Left lung (tissue), 10 donors: ENCODE measurements around the gene MTFR1L. TPM values are rescaled to one million over a fixed set of nuclear protein-coding genes. Genes with fewer than 3 reads are reported as not detected.

Experiments used
- ATAC-seq: fragments of 200-7000 bp; cut with Tn5 transposase; one replicate; pipeline ENCODE4 v1.9.1; 2020; ENCODE audit warnings: moderate library complexity
- DNase-seq, 4 donors: peaks; one replicate each; pipeline ENCODE4 v3.0.0-alpha.2; 2013 to 2020
- H3K27ac ChIP-seq, 2 donors: fragments of 200-600 bp; sonication (generic) in 1 of 2; one replicate each; pipeline versions ENCODE4 v1.5.0 to v1.8.0; 2020 to 2021
- H3K27me3 ChIP-seq, 2 donors: fragments of 200-600 bp; sonication (generic) in 1 of 2; one replicate each; pipeline versions ENCODE4 v1.5.0 to v1.8.0; 2020 to 2021
- H3K36me3 ChIP-seq, 2 donors: fragments of 200-600 bp; sonication (generic) in 1 of 2; one replicate each; pipeline versions ENCODE4 v1.5.0 to v1.8.0; 2020 to 2021
- H3K4me1 ChIP-seq, 2 donors: fragments of 200-600 bp; one replicate each; pipeline ENCODE4 v1.8.0; 2021
- H3K4me3 ChIP-seq, 2 donors: fragments of 200-600 bp; sonication (generic) in 1 of 2; one replicate each; pipeline versions ENCODE4 v1.5.0 to v1.8.0; 2020 to 2021; ENCODE audit warnings: mild to moderate bottlenecking in 1 of 2
- H3K9me3 ChIP-seq, 2 donors: fragments of 200-600 bp; sonication (generic) in 1 of 2; one replicate each; pipeline versions ENCODE4 v1.5.0 to v1.8.0; 2020 to 2021
- CTCF ChIP-seq, 2 donors: fragments of 200-600 bp; sonication (generic) in 1 of 2; IDR thresholded peaks; one replicate each; pipeline versions ENCODE4 v1.5.0 to v1.8.0; 2021; ENCODE audit warnings: antibody characterized with exemption in 2 of 2
- intact Hi-C, 2 donors: fragments of 100-400 bp; cut with DNase I; formaldehyde crosslinking; loops; one replicate each; pipeline versions ENCODE4 v1.11.2 to v1.14.2; 2022
- polyA plus RNA-seq, 6 donors: library from polyadenylated mRNA; unstranded; fragments of 120-200 nt; gene quantifications; one replicate each; pipeline ENCODE4 v1.2.1, GENCODE V29; 2013; ENCODE audit not compliant: insufficient read length in 6 of 6
- total RNA-seq, 2 donors: library from RNA; stranded (reverse); fragmentation: NEBNext Ultra II Directional; extraction: Animal tissue kit (Norgen Biotek cat#: 25700); gene quantifications; one replicate each; pipeline ENCODE4 v1.2.1, GENCODE V29; 2021
- donor health status: DM: no; HTN: yes; CAD: no.
- donor health status: DM: no; HTN: no; CAD: no.

Gene MTFR1L
- total and polyA plus RNA-seq, 8 donors: 44.5 to 88.4 (median 79.3) TPM

DNA sequence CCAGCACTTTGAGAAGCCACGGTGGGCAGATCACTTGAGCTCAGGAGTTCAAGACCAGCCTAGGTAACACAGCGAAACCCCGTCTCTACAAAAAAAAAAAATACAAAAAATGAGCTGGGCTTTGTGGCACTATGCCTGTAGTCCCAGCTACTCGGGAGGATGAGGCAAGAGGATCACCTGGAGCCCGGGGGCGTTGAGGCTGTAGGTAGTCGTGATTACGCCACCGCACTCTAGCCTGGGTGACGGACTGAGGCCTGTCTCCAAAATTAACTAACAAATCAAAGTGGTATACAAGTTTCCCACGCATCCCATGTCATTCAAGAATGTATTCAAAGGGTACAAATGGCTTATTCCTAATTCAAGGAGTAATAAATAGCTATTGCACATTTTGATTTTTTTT is 37.1 kb downstream of the MTFR1L start:
- Histone ChIP-seq H3K4me1 (peaks cover 6 to 31% of the 10 kb centered on the region in 2 donors), H3K27ac (no peak overlapping the region), H3K36me3 (no peaks in the 10 kb centered on the region), H3K4me3 (no peak overlapping the region), H3K27me3 (no peaks in the 10 kb centered on the region), H3K9me3 (no peaks in the 10 kb centered on the region)
- DNase-seq (peak in 1 of 4 donors; percentile 39), ATAC-seq (no peak)
- intact Hi-C loops: no loop called here
- TF ChIP-seq CTCF (IDR thresholded peaks at IDR 0.05): no peak

GRCh38 chr1:25858494-25858893 is 38.7 kb downstream of the MTFR1L start:
- H3K9me3 ChIP-seq: no peaks in the 10 kb centered on the region
- ATAC-seq (no peak), DNase-seq (no peak)
- H3K4me1 ChIP-seq: peaks cover 6 to 32% of the 10 kb centered on the region in 2 donors
- TF ChIP-seq CTCF (IDR thresholded peaks at IDR 0.05): no peak
- H3K36me3 ChIP-seq: peaks cover 0 to 10% of the 10 kb centered on the region in 2 donors
- H3K4me3 ChIP-seq: peak overlapping the region; percentile 42 to 58
- intact Hi-C loops: no loop called here
- no peaks in the 10 kb centered on the region for H3K27me3 ChIP-seq
- no peak overlapping the region for H3K27ac ChIP-seq

- intact Hi-C loops: no loop called here
- no peaks in the 10 kb centered on the region for H3K9me3 ChIP-seq
- ATAC-seq (peak; percentile 99), DNase-seq (peak; percentile 84 to 98 (median 91))
- H3K4me3 ChIP-seq: peak within 1 kb of the TSS; percentile 42 to 58
- peak within 1 kb of the TSS; percentile 89 to 92 for H3K27ac ChIP-seq
- TF ChIP-seq CTCF (IDR thresholded peaks at IDR 0.05): no peak
- H3K36me3 ChIP-seq: peaks cover 0 to 10% of the 10 kb centered on the region in 2 donors
- peaks cover 6 to 32% of the 10 kb centered on the region in 2 donors for H3K4me1 ChIP-seq
- H3K27me3 ChIP-seq: no peaks in the 10 kb centered on the region
Measured at GRCh38 chr1:25858906-25859789, 39.4 kb downstream of the MTFR1L start, which contains the start of gene AUNIP. AUNIP (minus strand) TSS chr1:25859457; CDS start chr1:25859357, 100 bp downstream.

DNA sequence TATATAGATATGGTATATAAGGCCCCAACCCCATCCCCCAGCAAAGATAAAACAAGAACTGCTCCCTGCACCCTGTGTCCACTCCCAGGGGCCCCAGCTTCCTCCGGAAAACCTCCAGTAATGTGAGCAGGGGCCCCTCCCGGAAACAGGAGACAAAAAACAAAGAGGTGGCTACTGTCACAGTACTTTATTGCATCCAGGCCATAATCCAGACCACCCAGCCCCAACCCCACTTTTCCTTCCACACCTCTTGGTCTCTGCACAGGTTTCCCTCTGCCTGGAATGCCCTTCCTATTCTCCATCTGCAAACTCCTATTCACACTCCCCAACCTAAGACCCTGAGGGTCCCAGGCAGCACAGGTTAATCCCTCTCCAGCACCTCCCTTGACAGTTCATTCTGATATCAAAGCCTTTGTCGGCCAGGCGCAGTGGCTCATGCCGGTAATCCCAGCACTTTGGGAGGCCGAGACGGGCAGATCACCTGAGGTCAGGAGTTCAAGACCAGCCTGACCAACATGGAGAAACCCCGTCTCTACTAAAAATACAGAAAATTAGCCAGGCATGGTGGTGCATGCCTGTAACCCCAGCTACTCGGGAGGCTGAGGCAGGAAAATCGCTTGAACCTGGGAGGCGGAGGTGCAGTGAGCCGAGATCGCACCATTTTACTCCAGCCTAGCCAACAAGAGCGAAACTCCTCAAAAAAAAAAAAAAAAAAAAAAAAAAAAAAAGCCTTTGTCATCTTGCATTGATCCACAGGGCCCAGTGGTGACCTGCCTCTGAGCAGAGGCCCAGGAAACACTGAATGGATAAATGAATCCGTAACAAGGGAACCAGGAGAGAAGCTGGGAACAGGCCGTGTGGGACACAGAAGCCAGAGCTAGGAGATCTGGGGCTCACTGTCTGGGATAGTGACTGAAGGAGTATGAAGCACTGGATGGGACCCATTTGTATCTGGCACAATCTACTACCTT is 41.8 kb downstream of the MTFR1L start:
- intact Hi-C loops: no loop called here
- DNase-seq: peak in 1 of 4 donors; percentile 47
- peak overlapping the region in 1 of 2 donors; percentile 41 for H3K27ac ChIP-seq

More for the DNA sequence above, 41.8 kb downstream of the MTFR1L start:
- Histone ChIP-seq H3K4me3 (no peak overlapping the region), H3K4me1 (peaks cover 6 to 32% of the 10 kb centered on the region in 2 donors), H3K36me3 (peaks cover 0 to 10% of the 10 kb centered on the region in 2 donors), H3K9me3 (no peaks in the 10 kb centered on the region), H3K27me3 (no peaks in the 10 kb centered on the region)
- no peak for ATAC-seq
- TF ChIP-seq CTCF (IDR thresholded peaks at IDR 0.05): no peak
